VCaP (cell line): ENCODE data around the gene RERE.

Experiments
- H3K27ac ChIP-seq: fragments of 450-650 bp; 2 replicates; pipeline ENCODE4 v1.5.1; 2017
- CTCF ChIP-seq: fragments of 450-650 bp; conservative IDR thresholded peaks from 2 replicates; pipeline ENCODE4 v1.5.1; 2017; ENCODE audit warnings: mild to moderate bottlenecking, moderate library complexity

The RERE gene

GRCh38 chr1:8731162-8731561 lies 86.3 kb downstream of the RERE start:
- TF ChIP-seq CTCF = no peak
- peak overlapping the region; percentile 75; the same call in 1 of the 2 replicates for H3K27ac ChIP-seq

- no peak for TF ChIP-seq CTCF
- H3K27ac ChIP-seq = peak overlapping the region; percentile 75
These were observed 89.0 kb downstream of the RERE start for GRCh38 chr1:8728464-8728863.

GRCh38 chr1:8727809-8728213 lies 89.6 kb downstream of the RERE start:
- peak overlapping the region; percentile 75 for H3K27ac ChIP-seq
- TF ChIP-seq CTCF = no peak

GRCh38 chr1:8727316-8727715 lies 90.1 kb downstream of the RERE start:
- peak overlapping the region; percentile 75 for H3K27ac ChIP-seq

GRCh38 chr1:8726801-8727186 lies 90.6 kb downstream of the RERE start:
- peak overlapping the region; percentile 75 for H3K27ac ChIP-seq
- peak; percentile 46 for TF ChIP-seq CTCF

- no peak for TF ChIP-seq CTCF
- H3K27ac ChIP-seq = peak overlapping the region; percentile 40
These were observed 94.4 kb downstream of the RERE start for GRCh38 chr1:8723010-8723409.

- no peak for TF ChIP-seq CTCF
- peak overlapping the region; percentile 40 for H3K27ac ChIP-seq
These were observed 95.1 kb downstream of the RERE start for GRCh38 chr1:8722366-8722765.

- no peak for TF ChIP-seq CTCF
- H3K27ac ChIP-seq = peak overlapping the region; percentile 40; the same call in 1 of the 2 replicates
These were observed 95.6 kb downstream of the RERE start for GRCh38 chr1:8721679-8722324.
